WI38 (cell line): ENCODE results near the gene BUB1B.
"Not testable (repeated sequence)": the region's sequence is repeated elsewhere in the genome, so short reads cannot be mapped to it uniquely, and the experiment has no call there.

Experiments used
- H3K4me3 ChIP-seq: 2 replicates; pipeline ENCODE4 v1.5.1; 2011; ENCODE audit warnings: low read depth, mild to moderate bottlenecking, control low read depth, low read length
- CTCF ChIP-seq: IDR thresholded peaks from 2 replicates; pipeline ENCODE4 v1.5.1; 2012; ENCODE audit warnings: low read depth, mild to moderate bottlenecking, control low read depth, low read length

Gene BUB1B

GRCh38 chr15:40121911-40122638, 38.8 kb upstream of the BUB1B start:
- TF ChIP-seq CTCF: no peak
- H3K4me3 ChIP-seq: no peak overlapping the region

- H3K4me3 ChIP-seq: not testable (repeated sequence)
Measured at GRCh38 chr15:40122989-40123388, 37.9 kb upstream of the BUB1B start.

GRCh38 chr15:40123863-40124262, 37.0 kb upstream of the BUB1B start:
- not testable (repeated sequence) for H3K4me3 ChIP-seq

- H3K4me3 ChIP-seq: not testable (repeated sequence)
Measured at GRCh38 chr15:40124333-40124732, 36.5 kb upstream of the BUB1B start.

- H3K4me3 ChIP-seq: not testable (repeated sequence)
Measured at GRCh38 chr15:40124807-40125285, 36.0 kb upstream of the BUB1B start.

- no peak overlapping the region for H3K4me3 ChIP-seq
- TF ChIP-seq CTCF: no peak
Measured at GRCh38 chr15:40125950-40126349, 34.9 kb upstream of the BUB1B start.

- no peak for TF ChIP-seq CTCF
- no peak overlapping the region for H3K4me3 ChIP-seq
Measured at GRCh38 chr15:40128766-40129660, 31.9 kb upstream of the BUB1B start.

GRCh38 chr15:40130118-40130517, 30.8 kb upstream of the BUB1B start:
- H3K4me3 ChIP-seq: no peak overlapping the region
- TF ChIP-seq CTCF: no peak

- no peak overlapping the region for H3K4me3 ChIP-seq
- no peak for TF ChIP-seq CTCF
Measured at GRCh38 chr15:40130799-40131502, 29.9 kb upstream of the BUB1B start.
